Inflammatory macrophage treated with lipopolysaccharide for 1 hour (primary cell): ENCODE data around the gene ATAT1.
A peak's percentile ranks its signal among the peaks of the same experiment; 100 is the strongest.

Experiments
- DNase-seq, 2 donors: peaks; one replicate each; pipeline ENCODE4 v3.0.0-alpha.2; 2020 to 2022

Gene ATAT1

DNA sequence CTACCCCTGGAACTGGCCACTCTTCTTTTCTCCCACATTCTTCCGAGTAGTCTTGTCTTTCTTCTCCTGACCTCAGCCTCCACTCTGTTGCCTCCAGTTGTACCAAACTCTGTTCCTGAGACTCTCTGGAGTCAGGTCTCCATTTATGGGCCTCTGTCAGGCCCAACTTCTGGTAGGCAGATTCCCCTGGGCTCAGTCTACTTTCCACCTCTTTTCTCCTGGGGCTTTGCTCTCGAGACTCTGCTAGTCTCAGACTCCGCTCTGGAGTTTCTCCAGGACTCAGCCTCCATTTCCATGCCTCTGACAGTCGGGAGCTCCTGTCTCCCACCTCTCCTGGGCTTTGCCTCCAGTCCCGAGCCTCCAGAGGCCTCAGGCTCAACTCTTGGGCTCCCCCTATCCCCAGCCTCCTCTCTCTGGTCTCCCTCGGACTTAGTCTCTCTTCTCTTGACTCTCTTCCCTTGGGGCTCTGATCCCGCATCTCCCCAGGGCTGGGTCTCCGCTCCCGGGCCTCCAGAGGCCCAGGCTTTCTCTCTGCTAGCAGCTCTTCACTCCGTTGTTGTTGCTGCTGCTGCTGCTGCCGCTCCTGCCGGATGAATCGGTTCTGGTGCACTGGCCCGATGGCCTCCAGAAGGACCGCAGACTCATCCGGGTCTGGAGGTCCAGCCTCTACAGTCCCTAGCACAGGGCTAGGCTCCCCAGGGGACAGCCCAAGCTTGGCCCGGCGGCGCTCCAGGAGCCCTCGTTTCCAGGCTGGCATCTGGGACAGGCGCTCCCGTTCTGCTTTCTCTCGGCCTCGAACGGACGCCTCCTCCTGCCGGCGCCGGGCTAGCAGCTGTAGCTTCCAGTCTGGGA lies 58.7 kb downstream of the ATAT1 start:
- DNase-seq, result peak in 1 of 2 donors; percentile 26

DNA sequence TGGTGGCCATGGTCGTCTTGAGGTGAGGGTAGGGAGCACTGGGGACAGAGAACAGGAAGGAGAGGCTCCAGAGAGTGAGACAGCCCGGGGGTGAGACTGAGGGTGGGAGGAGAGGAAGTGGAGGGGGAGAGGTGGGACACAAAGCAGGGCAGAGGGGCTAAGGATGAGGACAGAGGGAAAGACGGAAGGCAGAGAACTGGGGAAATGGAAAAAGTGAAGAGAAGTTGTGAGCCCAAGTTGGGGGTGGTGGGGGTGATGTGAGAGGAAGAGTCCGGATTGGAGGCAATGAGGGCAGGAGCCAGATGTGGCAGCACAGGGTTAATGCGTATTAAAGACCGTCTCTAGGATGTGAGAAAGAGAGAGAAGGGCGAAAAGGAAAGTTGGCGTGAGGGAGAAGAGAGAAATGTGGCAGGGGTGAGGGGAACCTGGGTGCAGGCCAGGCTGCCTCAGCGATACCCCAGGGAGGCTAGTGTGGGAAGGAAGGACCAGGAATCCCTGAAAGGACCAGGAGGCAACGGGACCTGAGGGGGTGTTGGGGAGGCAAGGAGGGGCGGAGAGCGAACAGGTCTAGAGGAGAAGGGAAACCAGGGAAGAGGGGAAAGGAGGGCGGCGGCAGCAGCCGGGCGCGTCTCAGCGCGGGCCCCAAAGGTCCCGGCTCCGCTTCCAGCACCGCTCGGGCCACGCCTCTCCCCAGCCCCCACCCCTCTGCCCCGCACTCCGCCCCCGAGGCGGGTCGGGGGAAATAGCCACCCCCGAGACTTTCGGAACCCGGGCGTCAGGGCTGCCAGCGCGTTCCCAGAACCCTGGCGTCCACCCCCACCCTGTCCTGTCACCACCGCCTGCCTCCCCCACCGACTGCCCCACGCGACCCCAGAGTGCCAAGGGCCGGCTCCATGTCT lies 59.6 kb downstream of the ATAT1 start, which contains the start of gene PPP1R18:
Gene PPP1R18, minus strand, starts transcription at position 637 of the 899 bp plus-strand sequence. Its CDS starts 627 bp downstream, at position 10.
- peak; percentile 79 to 82 for DNase-seq

GRCh38 chr6:30686908-30687658 lies 60.4 kb downstream of the ATAT1 start:
- peak; percentile 88 to 98 for DNase-seq

DNA sequence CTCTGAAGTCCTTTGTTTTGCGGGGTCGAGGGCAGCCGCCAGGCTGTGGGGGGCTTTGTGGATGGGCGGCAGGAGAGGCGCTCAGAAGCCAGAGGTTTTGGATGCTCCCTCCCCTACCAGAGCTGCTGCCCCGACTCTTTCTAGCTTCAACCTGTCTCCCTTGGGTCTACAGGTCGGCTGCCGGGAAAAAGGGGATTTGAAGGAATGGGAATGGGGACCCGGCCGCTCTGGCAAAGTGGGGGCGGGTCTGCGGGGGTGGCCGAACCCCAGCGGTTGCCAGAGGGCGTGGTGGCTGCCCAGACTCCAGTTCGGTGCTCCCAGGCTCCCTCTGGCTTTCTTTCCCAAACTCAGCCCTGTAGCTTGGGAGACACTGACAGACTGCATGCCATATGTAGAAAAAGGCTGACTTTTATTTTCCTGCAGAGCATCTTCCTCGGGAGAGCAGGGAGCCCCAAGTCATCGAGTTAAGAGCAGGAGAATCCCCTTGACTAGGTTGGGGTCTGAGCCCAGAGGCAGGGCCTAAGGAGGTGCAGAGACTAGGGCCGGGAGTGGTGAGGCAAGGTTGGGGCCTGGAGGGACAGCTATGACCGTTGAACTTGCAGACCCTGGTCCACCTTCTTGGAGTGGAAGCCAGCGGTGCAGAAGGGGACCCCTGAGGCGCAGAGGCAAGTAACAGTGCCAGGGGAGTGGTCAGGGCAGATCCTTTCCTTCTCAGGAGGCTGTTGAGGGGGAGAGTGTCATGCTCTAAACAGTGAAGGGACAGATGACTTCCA lies 61.2 kb downstream of the ATAT1 start:
- no peak for DNase-seq

GRCh38 chr6:30688569-30688968 lies 61.9 kb downstream of the ATAT1 start:
- DNase-seq, result no peak

DNA sequence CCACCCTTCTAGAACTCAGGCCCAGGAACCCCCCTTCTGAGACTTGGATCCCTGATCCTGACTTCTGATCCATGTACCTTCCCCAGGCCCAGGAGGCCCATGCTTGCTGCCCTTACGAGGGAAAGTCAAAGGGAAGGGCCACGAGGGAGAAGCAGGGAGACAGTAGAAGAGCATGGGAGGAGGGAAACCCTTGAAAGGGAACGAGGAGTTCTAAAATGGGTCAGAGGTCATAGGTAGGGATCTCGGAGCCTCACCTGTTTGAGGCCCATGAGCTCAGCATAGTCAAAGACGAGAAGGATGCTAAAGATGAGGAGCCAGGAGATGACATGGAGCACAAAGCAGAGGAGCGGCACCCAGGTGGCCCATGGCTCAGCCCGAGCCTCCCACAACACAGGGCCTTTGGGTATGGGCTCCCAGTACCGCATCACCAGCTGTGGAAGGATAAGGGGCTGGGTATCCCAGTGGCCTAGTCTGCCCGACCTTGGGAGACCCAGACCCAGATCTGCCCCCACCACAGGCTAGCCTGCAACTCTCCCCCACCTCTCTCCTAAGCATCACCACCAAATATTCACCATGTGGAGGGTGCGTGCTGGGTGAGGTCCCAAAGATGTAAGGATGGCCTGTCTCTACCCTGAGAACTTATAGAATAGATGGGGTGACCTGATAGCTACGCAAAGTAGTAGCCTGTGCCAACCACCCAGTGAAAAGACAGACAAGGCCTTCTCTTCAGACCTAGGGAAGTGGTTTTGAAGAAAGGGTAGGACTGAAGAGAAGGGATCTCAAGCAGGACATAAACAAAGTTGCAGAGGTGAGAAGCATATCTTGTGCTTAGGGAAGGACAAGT lies 62.6 kb downstream of the ATAT1 start:
- no peak for DNase-seq

DNA sequence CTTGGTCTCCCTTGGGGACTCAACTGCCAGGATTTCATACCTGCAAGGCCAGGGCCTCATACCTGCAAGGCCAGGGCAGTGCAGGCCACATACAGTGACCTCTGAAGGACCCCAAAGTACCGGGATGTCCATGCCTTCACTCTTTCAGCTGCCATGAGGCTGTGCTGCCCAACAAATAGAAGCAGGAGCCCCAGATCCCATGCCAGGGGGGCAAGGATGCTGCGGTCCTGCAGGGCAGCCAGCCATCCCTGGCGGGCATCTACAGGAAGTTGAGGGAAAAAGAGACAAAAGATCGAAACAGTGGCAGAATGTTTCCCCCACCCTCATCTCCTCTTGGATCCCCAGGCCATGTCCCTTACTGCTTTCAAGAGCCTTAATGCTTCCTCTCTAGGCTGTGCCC lies 63.3 kb downstream of the ATAT1 start:
- peak in 1 of 2 donors; percentile 7 for DNase-seq

DNA sequence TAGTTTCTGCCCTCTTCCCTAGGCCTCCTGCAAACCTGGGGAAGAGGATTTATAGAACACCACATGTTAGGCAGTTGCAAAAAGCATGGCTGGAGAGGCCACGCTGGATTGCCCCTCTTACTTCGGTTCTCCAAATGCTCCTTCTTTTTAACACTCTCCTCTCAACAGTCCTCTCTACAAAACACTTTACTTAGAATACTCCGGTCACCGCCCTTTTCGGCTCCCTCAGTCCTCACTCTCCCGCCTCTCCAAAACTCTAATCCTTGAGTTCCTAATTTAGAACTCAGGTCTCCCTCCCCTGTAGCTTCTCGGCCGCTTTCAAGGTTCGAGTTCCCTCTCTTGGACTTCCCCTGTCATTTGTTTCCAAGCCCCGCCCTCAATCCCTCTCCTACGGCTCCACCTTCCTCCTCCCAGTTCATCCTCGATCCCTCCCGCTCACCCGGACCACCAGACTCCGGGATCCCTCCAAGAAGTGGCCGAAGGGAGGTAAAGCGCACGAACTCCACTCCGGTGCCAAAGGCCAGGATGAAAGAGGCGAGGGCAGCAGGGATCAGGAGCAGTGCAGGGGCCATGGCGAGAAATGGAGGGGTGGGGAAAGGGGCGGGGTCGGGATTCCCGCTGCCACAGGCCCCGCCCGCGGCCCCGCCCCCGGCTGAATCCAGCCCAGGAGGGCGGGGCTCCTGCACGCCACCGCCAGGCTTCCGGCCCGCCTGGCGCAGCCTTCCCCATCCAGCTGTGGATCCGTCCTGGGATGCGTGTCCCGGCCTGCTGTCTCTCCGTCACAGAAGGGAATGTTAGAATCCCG lies 63.9 kb downstream of the ATAT1 start, which contains the start of gene NRM:
Gene NRM, minus strand, starts transcription at position 582 of the 805 bp plus-strand sequence. Its CDS starts 10 bp downstream, at position 572.
- DNase-seq, result peak; percentile 83 to 87

- no peak for DNase-seq
These were observed 64.7 kb downstream of the ATAT1 start for GRCh38 chr6:30691208-30691847.
